ENCODE data around the gene AP3B2.

AP3B2 gene

GRCh38 chr15:82698711-82699345, 10.8 kb downstream of the AP3B2 start:
- DNase-seq (ENCODE audit: low read depth in 3 of 3): no peak

DNA sequence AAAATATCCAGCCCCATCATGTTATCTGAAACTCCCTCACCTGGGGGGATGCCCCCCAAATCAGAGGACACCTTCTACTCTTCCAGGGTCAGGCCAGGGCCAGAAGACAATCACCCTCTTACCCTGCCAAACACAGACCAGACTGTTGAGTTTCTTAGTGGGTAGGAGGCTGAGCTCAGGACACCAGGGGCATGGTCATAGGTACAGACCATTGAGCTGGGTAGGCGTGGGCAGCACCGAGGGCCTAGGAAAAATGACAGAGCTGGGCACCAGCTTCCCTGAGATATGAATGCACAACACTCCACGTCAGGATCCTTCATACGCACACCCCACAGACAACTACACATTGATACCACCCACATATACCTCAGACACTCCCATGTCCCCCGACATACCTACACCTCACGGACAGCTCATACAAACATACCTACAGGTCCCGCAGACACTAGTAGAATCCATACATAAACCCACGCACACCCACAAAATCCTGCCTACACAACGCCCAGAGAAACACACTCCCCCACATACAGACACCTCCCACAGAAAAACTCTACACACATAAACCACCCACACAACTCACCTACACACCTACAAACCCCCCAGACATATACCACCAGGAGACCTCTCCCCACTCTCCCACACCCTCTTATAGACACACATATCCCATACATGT, 11.8 kb downstream of the AP3B2 start:
- no peak for DNase-seq (ENCODE audit: low read depth in 3 of 3)

DNA sequence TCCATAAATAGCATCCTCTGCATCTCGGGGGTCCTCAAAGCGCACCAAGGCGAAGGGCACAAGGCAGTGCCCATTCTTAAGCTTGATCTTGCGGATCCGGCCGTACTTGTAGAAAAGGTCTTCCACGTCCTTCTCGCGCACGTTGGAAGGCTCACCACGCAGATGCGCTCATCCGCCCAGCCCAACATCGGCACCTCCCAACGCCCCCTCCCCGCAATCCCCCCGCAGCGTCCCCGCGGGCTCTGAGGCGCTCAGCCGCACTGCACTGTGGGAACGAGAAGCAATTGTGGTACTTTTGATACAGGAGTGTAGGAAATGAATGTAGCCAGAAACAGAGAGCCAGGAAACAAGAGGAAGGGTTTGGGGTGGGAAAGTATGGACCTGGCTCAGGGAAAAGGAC, 17.5 kb downstream of the AP3B2 start:
- no peak for DNase-seq (ENCODE audit: low read depth in 3 of 3)

- DNase-seq (ENCODE audit: low read depth in 3 of 3): no peak
These were observed 20.5 kb downstream of the AP3B2 start for GRCh38 chr15:82689147-82689546.

GRCh38 chr15:82688691-82689090, 21.0 kb downstream of the AP3B2 start:
- DNase-seq (ENCODE audit: low read depth in 3 of 3): no peak

DNA sequence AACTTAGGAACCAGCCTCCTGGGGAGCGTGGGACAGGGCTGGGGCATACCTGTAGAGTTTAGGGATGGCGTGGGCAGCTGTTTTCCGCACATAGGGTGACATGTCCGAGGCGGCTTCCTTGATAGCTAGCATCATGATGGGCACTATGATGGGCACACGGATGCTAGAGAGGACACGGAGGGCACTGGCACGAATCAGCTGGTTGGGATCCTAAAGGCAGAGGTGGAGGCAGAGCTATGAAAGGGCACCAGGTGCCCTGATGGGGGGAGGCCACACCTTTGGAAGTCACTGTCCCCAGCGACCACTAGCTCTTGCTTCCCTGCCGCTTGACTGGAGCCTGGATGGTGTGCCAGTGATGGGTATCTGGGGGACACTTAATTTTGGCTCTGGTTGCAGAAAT, 28.3 kb downstream of the AP3B2 start:
- no peak for DNase-seq (ENCODE audit: low read depth in 3 of 3)

DNA sequence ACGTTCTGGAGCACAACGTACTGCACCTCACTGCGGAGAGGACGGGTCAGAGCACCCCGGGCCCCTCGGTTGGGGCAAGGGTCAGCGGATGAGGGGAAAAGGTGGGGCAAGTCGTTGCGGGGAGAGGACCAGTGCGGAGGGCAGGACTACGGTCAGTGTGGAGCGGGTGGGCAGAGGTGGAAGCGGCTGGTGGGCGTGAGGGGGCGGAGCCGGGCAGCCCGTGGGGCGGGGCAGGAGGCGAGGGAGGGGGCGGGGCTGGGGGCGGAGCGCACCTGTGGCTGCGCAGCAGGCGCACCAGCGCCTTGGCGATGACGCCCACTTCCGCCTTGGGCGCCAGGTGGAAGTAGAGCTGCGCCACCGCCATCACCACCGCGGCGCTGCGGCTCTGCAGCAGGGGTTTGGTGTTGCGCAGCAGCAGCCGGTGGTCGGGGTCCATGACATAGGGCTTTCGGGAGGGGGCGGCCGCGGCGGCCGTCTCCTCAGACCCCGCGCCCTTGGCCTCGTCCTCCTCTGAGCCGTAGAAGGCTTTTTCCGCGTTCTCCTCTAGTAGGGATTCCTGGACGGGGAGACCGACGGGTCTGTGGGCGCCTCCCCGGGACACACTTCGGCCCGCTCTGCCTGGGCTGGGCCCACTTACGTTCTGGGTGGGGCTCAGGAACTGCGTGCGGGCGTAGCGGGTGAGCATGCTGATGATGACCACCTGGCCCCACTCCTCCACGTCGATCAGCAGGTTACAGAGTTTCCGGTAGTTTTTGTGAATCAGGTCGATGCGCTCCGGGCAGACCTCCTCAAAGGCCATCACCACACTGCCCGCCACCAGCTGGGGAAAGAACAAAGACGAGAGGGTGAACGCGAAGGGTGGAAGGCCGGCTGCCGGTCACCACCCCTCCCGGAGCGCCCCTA, 29.2 kb downstream of the AP3B2 start:
- peak; percentile 58 to 74 (median 69) for DNase-seq (ENCODE audit: low read depth in 3 of 3)

GRCh38 chr15:82679626-82680199, 30.0 kb downstream of the AP3B2 start:
- DNase-seq (ENCODE audit: low read depth in 3 of 3): no peak

- no peak for DNase-seq (ENCODE audit: low read depth in 3 of 3)
These were observed 31.9 kb downstream of the AP3B2 start for GRCh38 chr15:82677720-82678323.

DNA sequence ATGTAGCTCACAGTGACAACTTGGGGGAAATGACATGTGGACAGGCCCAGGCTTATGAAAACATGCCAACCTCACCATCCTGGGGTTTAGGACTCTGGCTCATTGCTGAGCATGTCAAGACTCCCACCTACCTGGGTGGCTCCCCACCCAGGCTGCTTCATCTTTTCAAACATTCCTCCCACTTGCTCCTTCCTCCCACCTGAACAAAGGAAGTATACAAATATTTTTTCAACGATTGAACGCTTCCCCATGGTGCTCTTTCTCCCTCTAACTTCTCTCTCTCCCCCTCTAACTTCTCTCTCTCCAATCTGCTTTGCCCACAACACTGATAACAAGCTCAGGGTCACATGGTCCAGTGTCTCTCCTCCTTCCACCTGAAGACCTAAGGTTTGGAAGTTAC, 34.8 kb downstream of the AP3B2 start:
- no peak for DNase-seq (ENCODE audit: low read depth in 3 of 3)

GRCh38 chr15:82670699-82671098, 39.0 kb downstream of the AP3B2 start:
- DNase-seq (ENCODE audit: low read depth in 3 of 3): no peak

DNA sequence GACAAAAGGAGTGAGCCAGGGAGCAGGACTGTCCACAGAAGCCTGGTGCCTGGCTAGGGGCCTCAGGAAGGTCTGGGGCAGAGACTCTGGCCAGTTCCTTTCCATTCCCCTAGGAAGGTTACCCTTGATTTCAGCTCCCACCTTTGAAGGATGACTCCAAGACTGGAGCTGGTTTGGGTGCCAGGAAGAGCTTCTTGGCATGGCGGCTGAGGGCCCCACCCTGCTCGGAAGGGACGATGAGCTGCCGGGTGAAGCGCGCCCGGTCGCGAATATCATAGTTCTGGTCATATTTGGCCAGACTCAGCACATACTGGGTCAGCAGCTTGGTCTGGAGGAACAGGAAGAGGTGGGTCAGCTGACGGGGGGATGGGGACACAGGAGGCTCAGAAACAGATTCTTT, 43.1 kb downstream of the AP3B2 start:
- DNase-seq (ENCODE audit: low read depth in 3 of 3): no peak

DNA sequence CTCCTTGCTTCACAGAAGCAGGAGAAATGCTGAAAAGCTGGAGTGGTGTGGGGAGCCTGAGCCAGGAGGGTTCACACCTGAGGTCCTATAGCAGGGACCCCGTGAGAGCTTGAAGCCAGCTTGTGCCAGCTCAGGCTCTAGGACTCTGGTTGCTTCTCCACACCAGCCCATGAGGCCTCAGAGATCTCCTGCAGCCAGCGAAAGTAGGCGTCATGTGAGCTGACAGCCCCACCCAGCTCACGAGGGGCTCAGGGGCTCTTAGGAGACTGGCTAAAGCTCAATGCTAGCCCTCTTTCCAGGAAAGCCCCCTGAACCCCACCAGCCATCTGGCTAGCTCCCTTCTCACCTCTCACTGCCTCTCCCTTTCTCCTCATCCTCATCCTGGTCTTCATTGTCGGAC, 45.7 kb downstream of the AP3B2 start:
- no peak for DNase-seq (ENCODE audit: low read depth in 3 of 3)

- DNase-seq (ENCODE audit: low read depth in 3 of 3): no peak
These were observed 46.5 kb downstream of the AP3B2 start for GRCh38 chr15:82663186-82663600.

GRCh38 chr15:82662641-82663040, 47.0 kb downstream of the AP3B2 start:
- no peak for DNase-seq (ENCODE audit: low read depth in 3 of 3)

GRCh38 chr15:82660378-82660777, 49.3 kb downstream of the AP3B2 start:
- DNase-seq (ENCODE audit: low read depth in 3 of 3): no peak

DNA sequence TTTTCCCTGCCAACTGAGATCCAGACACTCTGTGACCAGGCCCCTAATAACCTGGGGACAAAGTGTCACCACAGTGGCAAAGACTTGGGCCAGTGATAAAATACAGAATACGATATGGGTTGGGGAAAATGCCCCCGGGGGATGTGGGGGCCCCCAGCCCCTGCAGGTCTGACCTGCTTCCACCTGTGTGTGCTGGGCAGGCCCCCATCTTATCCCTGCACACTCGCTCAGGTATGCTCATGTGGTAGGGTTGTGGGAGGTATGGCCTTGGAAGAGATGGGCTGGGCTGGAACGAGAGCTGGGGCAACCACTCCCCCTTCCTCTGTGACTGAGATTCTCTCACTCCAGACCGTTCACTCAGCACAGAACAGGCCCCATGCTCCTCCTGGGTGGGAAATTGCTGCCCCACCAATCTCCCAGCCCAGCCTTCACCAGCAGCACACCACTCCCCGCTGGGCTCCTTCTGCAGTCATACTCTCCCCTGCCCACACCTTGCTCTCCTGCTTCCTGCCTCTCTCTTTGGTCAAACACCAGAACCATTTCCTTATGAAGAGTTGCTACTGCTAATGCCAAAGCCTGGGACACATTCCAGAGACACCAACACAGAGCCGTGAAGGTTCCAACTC, 52.9 kb downstream of the AP3B2 start:
- no peak for DNase-seq (ENCODE audit: low read depth in 3 of 3)

GRCh38 chr15:82655606-82656005, 54.1 kb downstream of the AP3B2 start:
- DNase-seq (ENCODE audit: low read depth in 3 of 3): no peak

DNA sequence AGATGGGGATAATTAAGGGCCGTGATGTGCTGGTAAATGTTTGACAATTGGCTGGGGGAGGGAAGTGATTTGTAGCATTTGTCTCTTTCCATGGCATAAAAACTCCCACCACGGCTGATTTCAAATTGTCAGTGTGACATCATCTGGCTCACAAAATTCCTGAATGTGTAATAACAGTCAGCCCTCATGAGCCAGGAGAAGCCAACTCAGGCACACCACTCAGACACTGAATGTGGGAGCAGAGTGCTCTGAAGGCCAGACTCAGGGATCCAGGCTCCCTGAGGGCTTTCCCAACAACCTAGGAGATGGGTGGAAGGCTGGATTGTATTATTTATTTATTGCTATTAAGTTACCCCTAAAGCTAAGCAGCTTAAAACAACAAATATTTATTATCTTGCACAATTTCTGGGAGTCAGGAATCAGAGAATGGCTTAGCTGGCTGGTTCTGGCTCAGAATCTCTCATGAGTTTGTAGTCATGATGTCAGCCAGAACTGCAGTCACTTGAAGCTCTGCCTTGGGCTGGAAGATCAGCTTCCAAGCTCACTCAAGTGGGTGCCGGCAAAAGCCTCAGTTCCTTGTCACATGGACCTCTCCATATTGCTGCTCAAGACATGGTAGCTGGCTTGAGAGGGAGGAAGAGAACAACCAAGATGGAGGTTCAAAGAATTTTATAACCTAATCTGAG, 56.0 kb downstream of the AP3B2 start:
- DNase-seq (ENCODE audit: low read depth in 3 of 3): no peak

DNA sequence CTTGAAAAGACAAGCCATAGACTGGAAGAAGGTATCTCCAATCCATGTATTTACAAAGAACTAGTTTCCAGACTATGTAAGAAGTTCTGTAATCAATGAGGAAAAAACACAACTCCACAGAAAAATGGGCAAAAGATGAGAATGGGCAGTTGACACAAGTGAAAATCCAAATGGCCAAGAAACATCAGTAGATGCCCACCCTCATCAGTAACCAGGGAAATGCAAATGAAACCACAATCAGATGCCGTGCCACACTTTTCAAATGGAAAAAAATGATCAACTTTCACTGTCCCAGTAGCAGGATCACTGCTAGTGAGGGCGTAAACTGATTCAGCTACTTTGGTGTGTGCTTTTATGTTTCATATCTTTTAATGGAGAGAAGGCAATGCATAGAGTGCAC, 58.0 kb downstream of the AP3B2 start:
- DNase-seq (ENCODE audit: low read depth in 3 of 3): no peak

All from stimulated activated CD4-positive, alpha-beta T cell treated with anti-CD3 and anti-CD28 coated beads, TNF-alpha, amount 100 ng/mL, for 4 hours (primary cell).